Measurements from ENCODE around the gene CHSY1. TPM values are rescaled to one million over a fixed set of nuclear protein-coding genes. Genes with fewer than 3 reads are reported as not detected.

Gene CHSY1
- total RNA-seq, 6 experiments from 2014 or later = 4.9 to 12.6 (median 7.2) TPM

GRCh38 chr15:101136381-101137268 lies 115.2 kb downstream of the CHSY1 start:
- Histone ChIP-seq H3K27me3 (no peaks in the 10 kb centered on the region), H3K4me1 (no peaks in the 10 kb centered on the region), H3K4me3 (no peak overlapping the region), H3K36me3 (no peaks in the 10 kb centered on the region), H3K9me3 (no peaks in the 10 kb centered on the region), H3K27ac (no peak overlapping the region)
- no peak for DNase-seq
- TF ChIP-seq CTCF (IDR thresholded peaks at IDR 0.05) (no peak), POLR2A (IDR thresholded peaks at IDR 0.05) (no peak)
- ATAC-seq = no peak
- WGBS (ENCODE audit: insufficient coverage, low coverage, low lambda C conversion rate, missing lambda C conversion rate) = 72% methylated on average over 12 of the region's 14 CpGs
- intact Hi-C loops (cut with DNase I) = no loop called here

- TF ChIP-seq POLR2A (IDR thresholded peaks at IDR 0.05) (no peak), CTCF (IDR thresholded peaks at IDR 0.05) (no peak)
- intact Hi-C loops (cut with DNase I) = no loop called here
- 64% methylated on average over 10 of the region's 14 CpGs for WGBS (ENCODE audit: insufficient coverage, low coverage, low lambda C conversion rate, missing lambda C conversion rate)
- Histone ChIP-seq H3K4me1 (no peaks in the 10 kb centered on the region), H3K27ac (no peak overlapping the region), H3K9me3 (no peaks in the 10 kb centered on the region), H3K27me3 (no peaks in the 10 kb centered on the region), H3K4me3 (no peak overlapping the region), H3K36me3 (no peaks in the 10 kb centered on the region)
- DNase-seq (no peak), ATAC-seq (no peak)
Measured at GRCh38 chr15:101135532-101136166, 116.2 kb downstream of the CHSY1 start.

- Histone ChIP-seq H3K4me3 (no peak overlapping the region), H3K36me3 (no peaks in the 10 kb centered on the region), H3K9me3 (no peaks in the 10 kb centered on the region), H3K27ac (no peak overlapping the region), H3K27me3 (no peaks in the 10 kb centered on the region), H3K4me1 (no peaks in the 10 kb centered on the region)
- TF ChIP-seq CTCF (IDR thresholded peaks at IDR 0.05) (no peak), POLR2A (IDR thresholded peaks at IDR 0.05) (no peak)
- WGBS (ENCODE audit: insufficient coverage, low coverage, low lambda C conversion rate, missing lambda C conversion rate) = 98% methylated on average over 5 of the region's 5 CpGs
- DNase-seq (no peak), ATAC-seq (no peak)
- intact Hi-C loops (cut with DNase I) = no loop called here
Measured at GRCh38 chr15:101134780-101135179, 117.1 kb downstream of the CHSY1 start.

- intact Hi-C loops (cut with DNase I) = no loop called here
- 96% methylated on average over 6 of the region's 13 CpGs for WGBS (ENCODE audit: insufficient coverage, low coverage, low lambda C conversion rate, missing lambda C conversion rate)
- TF ChIP-seq POLR2A (IDR thresholded peaks at IDR 0.05) = no peak
- TF ChIP-seq CTCF (IDR thresholded peaks at IDR 0.05) = no peak
- Histone ChIP-seq H3K9me3 (no peaks in the 10 kb centered on the region), H3K4me3 (no peak overlapping the region), H3K36me3 (no peaks in the 10 kb centered on the region), H3K27ac (no peak overlapping the region), H3K4me1 (no peaks in the 10 kb centered on the region), H3K27me3 (no peaks in the 10 kb centered on the region)
- DNase-seq (peak in 1 of 3 donors; percentile 12), ATAC-seq (no peak)
Measured at GRCh38 chr15:101133751-101134261, 118.0 kb downstream of the CHSY1 start.

All from right lobe of liver (tissue), 6 donors.